H1 (cell line): ENCODE data around the gene ESPNL. TPM values are rescaled to one million over a fixed set of nuclear protein-coding genes. Genes with fewer than 3 reads are reported as not detected.

Source experiments
- ATF3 ChIP-seq: IDR thresholded peaks from 2 replicates; pipeline ENCODE4 v1.6.1; 2011; ENCODE audit warnings: low read depth, mild to moderate bottlenecking, low read length; ENCODE audit not compliant: insufficient read depth
- FOSL1 ChIP-seq: IDR thresholded peaks from 2 replicates; pipeline ENCODE4 v1.6.1; 2011; ENCODE audit warnings: mild to moderate bottlenecking, low read depth, low read length, moderate library complexity; ENCODE audit not compliant: insufficient read depth
- SAP30 ChIP-seq: fragments of 300-600 bp; sonication (generic); IDR thresholded peaks from 2 replicates; pipeline ENCODE4 v1.7.1; 2012; ENCODE audit warnings: low read length, moderate library complexity, mild to moderate bottlenecking, inconsistent platforms; ENCODE audit not compliant: insufficient read depth, insufficient replicate concordance
- YY1 ChIP-seq: IDR thresholded peaks from 2 replicates; pipeline ENCODE4 v1.6.1; 2011; ENCODE audit warnings: low read depth, mild to moderate bottlenecking, low read length
- ZNF274 ChIP-seq: IDR thresholded peaks from 2 replicates; pipeline ENCODE4 v1.7.0; 2012; ENCODE audit warnings: low read length, borderline replicate concordance; ENCODE audit errors: extremely low read depth
- polyA plus RNA-seq, 7 experiments: library from polyadenylated mRNA; depleted of rRNA in 3 of 7; stranded (reverse) in 5 of 7; unstranded in 2 of 7; fragments of >200 nt in 5 of 7; fragments of 200-250 nt in 2 of 7; gene quantifications; 1 replicate in 5 of 7; 2 replicates in 1 of 7; 4 replicates in 1 of 7; pipeline versions ENCODE4 v1.2.1 to v1.2.3, GENCODE V29; 2011 to 2013; ENCODE audit warnings: missing spikeins in 2 of 7, mixed read lengths in 2 of 7
- total RNA-seq: library from RNA; stranded (reverse); fragmentation: NEBNext Ultra II Directional; extraction: Animal tissue kit (Norgen Biotek cat#: 25700); gene quantifications from 2 replicates; pipeline ENCODE4 v1.2.1, GENCODE V29; 2021

ESPNL gene
- total and polyA plus RNA-seq, 2 of the 8 experiments (the other 6 are each of a cell fraction or from before 2014, with no cell fraction given) = 0.68 to 1.3 TPM

GRCh38 chr2:238092486-238093035, 7.6 kb upstream of the ESPNL start (continued):
- no peak for TF ChIP-seq ZNF274
- no peak for TF ChIP-seq ATF3
- TF ChIP-seq YY1 = no peak
- TF ChIP-seq FOSL1 = no peak
- no peak for TF ChIP-seq SAP30
